Neural progenitor cell (in vitro differentiated cells): ENCODE data around the gene PAQR8.

Source experiments
- EZH2 ChIP-seq: fragments of 200-600 bp; sonication (generic); IDR thresholded peaks from 2 replicates; pipeline ENCODE4 v1.6.1; 2017; ENCODE audit warnings: antibody characterized with exemption, mild to moderate bottlenecking, moderate library complexity
- EZH2phosphoT487 ChIP-seq: fragments of 200-600 bp; sonication (generic); IDR thresholded peaks from 2 replicates; pipeline ENCODE4 v1.6.1; 2017; ENCODE audit warnings: antibody characterized with exemption
- TF ChIP-seq, protein P1 (sequence below): fragments of 200-600 bp; sonication (generic); IDR thresholded peaks from 2 replicates; pipeline ENCODE4 v1.5.1; 2017; ENCODE audit warnings: antibody characterized with exemption, mild to moderate bottlenecking

DNA sequence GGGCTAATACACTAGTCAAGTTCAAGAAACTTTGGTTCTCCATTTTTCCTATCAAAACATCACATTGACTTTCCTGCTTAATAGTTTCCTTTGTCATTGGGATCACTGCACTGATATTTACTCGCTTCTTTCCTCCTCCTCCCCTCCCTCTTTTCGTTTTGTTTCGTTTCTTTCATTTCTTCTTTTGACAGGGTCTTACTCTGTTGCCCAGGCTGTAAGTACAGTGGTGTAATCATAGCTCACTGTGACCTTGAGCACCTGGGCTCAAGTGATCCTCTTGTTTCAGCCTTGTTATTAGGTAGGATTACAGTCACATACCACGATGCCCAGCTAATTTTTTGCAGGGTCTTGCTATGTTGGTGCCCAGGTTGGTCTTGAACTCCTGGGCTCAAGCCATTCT is 12.3 kb downstream of the PAQR8 start:
- TF ChIP-seq, protein P1, sequence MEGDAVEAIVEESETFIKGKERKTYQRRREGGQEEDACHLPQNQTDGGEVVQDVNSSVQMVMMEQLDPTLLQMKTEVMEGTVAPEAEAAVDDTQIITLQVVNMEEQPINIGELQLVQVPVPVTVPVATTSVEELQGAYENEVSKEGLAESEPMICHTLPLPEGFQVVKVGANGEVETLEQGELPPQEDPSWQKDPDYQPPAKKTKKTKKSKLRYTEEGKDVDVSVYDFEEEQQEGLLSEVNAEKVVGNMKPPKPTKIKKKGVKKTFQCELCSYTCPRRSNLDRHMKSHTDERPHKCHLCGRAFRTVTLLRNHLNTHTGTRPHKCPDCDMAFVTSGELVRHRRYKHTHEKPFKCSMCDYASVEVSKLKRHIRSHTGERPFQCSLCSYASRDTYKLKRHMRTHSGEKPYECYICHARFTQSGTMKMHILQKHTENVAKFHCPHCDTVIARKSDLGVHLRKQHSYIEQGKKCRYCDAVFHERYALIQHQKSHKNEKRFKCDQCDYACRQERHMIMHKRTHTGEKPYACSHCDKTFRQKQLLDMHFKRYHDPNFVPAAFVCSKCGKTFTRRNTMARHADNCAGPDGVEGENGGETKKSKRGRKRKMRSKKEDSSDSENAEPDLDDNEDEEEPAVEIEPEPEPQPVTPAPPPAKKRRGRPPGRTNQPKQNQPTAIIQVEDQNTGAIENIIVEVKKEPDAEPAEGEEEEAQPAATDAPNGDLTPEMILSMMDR, result no peak
- TF ChIP-seq EZH2phosphoT487 (no peak), EZH2 (no peak)
